Measurements from ENCODE around the gene EXOC3L2.

EXOC3L2 gene

DNA sequence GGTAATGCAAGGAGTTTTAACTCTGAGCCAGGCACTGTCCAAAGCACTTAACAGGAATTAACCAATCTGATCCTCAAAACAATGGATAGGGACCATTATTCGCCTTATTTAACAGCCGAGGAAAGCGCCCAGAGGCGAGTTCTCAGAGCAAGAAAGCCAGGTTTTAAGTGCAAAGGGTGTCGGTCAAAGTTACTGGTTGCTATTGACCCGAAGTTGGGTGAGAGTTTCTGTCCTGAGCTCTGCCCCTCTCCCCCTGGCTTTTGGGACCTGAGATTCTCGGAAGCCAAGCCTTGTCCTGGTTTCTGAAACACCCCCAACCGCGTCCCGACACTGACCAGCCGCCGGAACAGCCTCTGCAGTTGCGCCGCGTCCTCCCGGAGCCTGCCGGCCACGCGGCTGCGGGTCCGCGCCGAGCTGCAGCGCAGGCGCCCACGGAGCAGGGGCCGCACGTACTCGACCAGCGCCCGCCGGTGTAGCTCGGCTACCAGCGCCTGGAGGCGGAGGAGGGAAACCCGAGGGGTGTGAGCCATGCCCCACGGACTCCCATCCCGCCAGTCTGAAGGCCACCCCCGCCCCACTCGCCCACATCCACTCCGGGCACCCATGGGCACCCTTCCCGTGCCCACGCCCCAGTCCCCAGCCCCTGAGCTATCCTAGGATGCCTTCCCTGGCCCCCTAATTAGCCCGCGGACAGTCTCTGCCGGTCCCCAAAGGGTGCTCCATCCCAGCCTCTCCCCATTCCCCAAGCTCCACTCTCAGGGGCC, 27.8 kb downstream of the EXOC3L2 start:
- Histone ChIP-seq H3K4me3 (ENCODE audit: insufficient read depth, low read length, poor library complexity, severe bottlenecking) (no peak overlapping the region), H3K36me3 (ENCODE audit: low read length) (no peaks in the 10 kb centered on the region), H3K4me2 (ENCODE audit: low read depth, low read length, poor library complexity, severe bottlenecking) (no peak overlapping the region), H3K27me3 (ENCODE audit: low read length) (no peaks in the 10 kb centered on the region), H3K9me3 (ENCODE audit: insufficient read depth, low read length) (no peaks in the 10 kb centered on the region), H3K27ac (ENCODE audit: low read depth, low read length) (no peak overlapping the region), H4K20me1 (ENCODE audit: low read depth, low read length) (no peaks in the 10 kb centered on the region), H3K79me2 (ENCODE audit: insufficient read depth, low read length) (no peaks in the 10 kb centered on the region), H2AFZ (ENCODE audit: low read depth, low read length, severe bottlenecking) (no peak overlapping the region), H3F3A (ENCODE audit: insufficient read depth) (no peaks in the 10 kb centered on the region), H3K9ac (ENCODE audit: low read length) (no peak overlapping the region), H3K9me2 (replicated peaks; ENCODE audit: insufficient read depth, low read length) (no peaks in the 10 kb centered on the region)
- TF ChIP-seq, protein P1, sequence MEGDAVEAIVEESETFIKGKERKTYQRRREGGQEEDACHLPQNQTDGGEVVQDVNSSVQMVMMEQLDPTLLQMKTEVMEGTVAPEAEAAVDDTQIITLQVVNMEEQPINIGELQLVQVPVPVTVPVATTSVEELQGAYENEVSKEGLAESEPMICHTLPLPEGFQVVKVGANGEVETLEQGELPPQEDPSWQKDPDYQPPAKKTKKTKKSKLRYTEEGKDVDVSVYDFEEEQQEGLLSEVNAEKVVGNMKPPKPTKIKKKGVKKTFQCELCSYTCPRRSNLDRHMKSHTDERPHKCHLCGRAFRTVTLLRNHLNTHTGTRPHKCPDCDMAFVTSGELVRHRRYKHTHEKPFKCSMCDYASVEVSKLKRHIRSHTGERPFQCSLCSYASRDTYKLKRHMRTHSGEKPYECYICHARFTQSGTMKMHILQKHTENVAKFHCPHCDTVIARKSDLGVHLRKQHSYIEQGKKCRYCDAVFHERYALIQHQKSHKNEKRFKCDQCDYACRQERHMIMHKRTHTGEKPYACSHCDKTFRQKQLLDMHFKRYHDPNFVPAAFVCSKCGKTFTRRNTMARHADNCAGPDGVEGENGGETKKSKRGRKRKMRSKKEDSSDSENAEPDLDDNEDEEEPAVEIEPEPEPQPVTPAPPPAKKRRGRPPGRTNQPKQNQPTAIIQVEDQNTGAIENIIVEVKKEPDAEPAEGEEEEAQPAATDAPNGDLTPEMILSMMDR (IDR thresholded peaks at IDR 0.05; ENCODE audit: insufficient read depth, low read length, poor library complexity, severe bottlenecking): no peak
- no peak for TF ChIP-seq EZH2phosphoT487 (conservative IDR thresholded peaks at IDR 0.05; ENCODE audit: low read length)

DNA sequence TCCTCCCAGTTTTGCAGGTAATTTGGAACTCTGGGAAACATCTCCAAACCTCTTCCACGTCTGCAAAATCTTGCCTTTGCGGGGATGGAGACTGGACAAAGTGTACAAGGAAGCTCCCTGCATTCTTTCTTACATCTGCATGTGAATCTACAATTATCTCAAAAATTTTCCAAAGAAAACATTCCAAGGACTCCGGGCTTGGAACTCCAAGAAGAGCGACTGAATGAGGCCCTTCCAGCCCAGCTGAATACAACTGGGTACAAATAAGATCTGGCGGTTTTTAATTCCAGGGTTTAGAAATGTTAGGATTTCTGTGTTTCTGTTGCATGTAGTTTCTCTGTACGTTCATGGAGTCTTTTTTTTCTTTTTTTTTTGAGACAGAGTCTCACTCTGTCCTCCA, 28.5 kb downstream of the EXOC3L2 start:
- TF ChIP-seq, protein P1 (IDR thresholded peaks at IDR 0.05; ENCODE audit: insufficient read depth, low read length, poor library complexity, severe bottlenecking): no peak
- TF ChIP-seq EZH2phosphoT487 (conservative IDR thresholded peaks at IDR 0.05; ENCODE audit: low read length): no peak
- no peaks in the 10 kb centered on the region for H4K20me1 ChIP-seq (ENCODE audit: low read depth, low read length)
- no peaks in the 10 kb centered on the region for H3K27me3 ChIP-seq (ENCODE audit: low read length)
- no peak overlapping the region for H2AFZ ChIP-seq (ENCODE audit: low read depth, low read length, severe bottlenecking)
- H3K4me3 ChIP-seq (ENCODE audit: insufficient read depth, low read length, poor library complexity, severe bottlenecking): no peak overlapping the region
- H3K9me3 ChIP-seq (ENCODE audit: insufficient read depth, low read length): no peaks in the 10 kb centered on the region
- H3F3A ChIP-seq (ENCODE audit: insufficient read depth): no peaks in the 10 kb centered on the region
- H3K9ac ChIP-seq (ENCODE audit: low read length): no peak overlapping the region
- no peak overlapping the region for H3K4me2 ChIP-seq (ENCODE audit: low read depth, low read length, poor library complexity, severe bottlenecking)
- no peaks in the 10 kb centered on the region for H3K36me3 ChIP-seq (ENCODE audit: low read length)
- H3K79me2 ChIP-seq (ENCODE audit: insufficient read depth, low read length): no peaks in the 10 kb centered on the region
- H3K9me2 ChIP-seq (replicated peaks; ENCODE audit: insufficient read depth, low read length): no peaks in the 10 kb centered on the region
- no peak overlapping the region for H3K27ac ChIP-seq (ENCODE audit: low read depth, low read length)

DNA sequence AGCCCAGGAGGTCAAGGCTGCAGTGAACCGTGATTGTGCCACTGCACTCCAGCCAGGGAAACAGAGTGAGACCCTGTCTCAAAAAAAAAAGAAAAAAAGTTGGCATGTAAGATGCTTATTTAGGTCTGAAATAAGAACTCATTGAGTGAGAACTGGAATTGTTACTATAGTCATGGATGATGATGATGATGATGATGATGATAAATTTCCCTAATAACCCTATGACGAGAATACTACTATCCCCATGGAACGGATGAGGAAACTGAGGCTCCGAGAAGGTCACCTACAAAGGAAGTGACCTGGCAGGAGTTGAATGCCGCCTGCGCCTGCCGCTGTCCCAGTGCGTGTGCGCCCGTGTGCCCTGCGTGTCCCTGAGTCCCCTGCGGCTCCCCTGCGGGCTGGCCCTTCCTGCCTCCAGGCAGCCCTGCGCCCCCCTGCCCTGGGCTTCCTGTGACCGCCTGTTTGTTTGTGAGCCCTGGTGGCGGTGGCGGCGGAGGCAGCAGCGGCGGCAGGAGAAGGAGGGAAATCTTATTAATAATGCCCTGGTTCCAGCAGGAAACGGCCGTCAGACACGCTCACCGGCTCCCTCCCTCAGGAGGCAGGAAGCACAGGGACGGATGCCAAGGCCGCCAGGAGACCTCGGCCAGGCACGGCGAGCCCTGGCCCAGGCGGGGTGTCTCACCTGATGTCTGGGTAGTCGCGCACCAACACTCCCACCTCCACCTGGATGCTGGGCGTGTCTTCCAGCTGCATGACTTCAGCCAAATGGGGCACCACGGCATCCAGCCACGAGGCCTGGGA, 29.6 kb downstream of the EXOC3L2 start:
- H3K79me2 ChIP-seq (ENCODE audit: insufficient read depth, low read length): no peaks in the 10 kb centered on the region
- no peaks in the 10 kb centered on the region for H3K9me3 ChIP-seq (ENCODE audit: insufficient read depth, low read length)
- no peaks in the 10 kb centered on the region for H3K36me3 ChIP-seq (ENCODE audit: low read length)
- H3K27me3 ChIP-seq (ENCODE audit: low read length): no peaks in the 10 kb centered on the region
- H3K4me2 ChIP-seq (ENCODE audit: low read depth, low read length, poor library complexity, severe bottlenecking): no peak overlapping the region
- H3K9me2 ChIP-seq (replicated peaks; ENCODE audit: insufficient read depth, low read length): no peaks in the 10 kb centered on the region
- H4K20me1 ChIP-seq (ENCODE audit: low read depth, low read length): no peaks in the 10 kb centered on the region
- H3K4me3 ChIP-seq (ENCODE audit: insufficient read depth, low read length, poor library complexity, severe bottlenecking): no peak overlapping the region
- no peaks in the 10 kb centered on the region for H3F3A ChIP-seq (ENCODE audit: insufficient read depth)
- TF ChIP-seq EZH2phosphoT487 (conservative IDR thresholded peaks at IDR 0.05; ENCODE audit: low read length): no peak
- TF ChIP-seq, protein P1 (IDR thresholded peaks at IDR 0.05; ENCODE audit: insufficient read depth, low read length, poor library complexity, severe bottlenecking): no peak
- no peak overlapping the region for H3K27ac ChIP-seq (ENCODE audit: low read depth, low read length)
- no peak overlapping the region for H3K9ac ChIP-seq (ENCODE audit: low read length)
- H2AFZ ChIP-seq (ENCODE audit: low read depth, low read length, severe bottlenecking): no peak overlapping the region

All from SU-DHL-6 (cell line).